Subcutaneous adipose tissue (tissue), 4 donors: ENCODE results near the gene IDH3A. TPM values are rescaled to one million over a fixed set of nuclear protein-coding genes. Genes with fewer than 3 reads are reported as not detected.

Source experiments
- CTCF ChIP-seq: fragments of 450-650 bp; IDR thresholded peaks from one replicate; pipeline ENCODE4 v1.5.1; 2016; ENCODE audit warnings: low read depth, mild to moderate bottlenecking, control low read depth, antibody characterized with exemption, moderate library complexity
- total RNA-seq, 4 donors: library from RNA; depleted of rRNA; stranded (reverse); fragments of >200 nt; gene quantifications; one replicate each; pipeline ENCODE4 v1.1.0, GENCODE V29; 2016

Gene IDH3A
- total RNA-seq, 4 donors from 2014 or later = 51.5 to 96.8 (median 61.1) TPM

- TF ChIP-seq CTCF = no peak
Observed at GRCh38 chr15:78104566-78105475, 44.3 kb upstream of the IDH3A start.

GRCh38 chr15:78105476-78106241 lies 43.5 kb upstream of the IDH3A start:
- TF ChIP-seq CTCF = no peak

GRCh38 chr15:78107471-78107870 lies 41.7 kb upstream of the IDH3A start:
- TF ChIP-seq CTCF = no peak

- TF ChIP-seq CTCF = no peak
Observed at GRCh38 chr15:78108300-78109084, 40.7 kb upstream of the IDH3A start.

GRCh38 chr15:78109156-78109555 lies 40.0 kb upstream of the IDH3A start:
- no peak for TF ChIP-seq CTCF

GRCh38 chr15:78110096-78110495 lies 39.1 kb upstream of the IDH3A start:
- no peak for TF ChIP-seq CTCF
